Uterus (tissue), 4 donors: ENCODE measurements around the gene MBP. TPM values are rescaled to one million over a fixed set of nuclear protein-coding genes. Genes with fewer than 3 reads are reported as not detected.
A peak's percentile ranks its signal among the peaks of the same experiment; 100 is the strongest.

ENCODE experiments used
- DNase-seq, 2 donors: peaks; one replicate each; pipeline ENCODE4 v3.0.0-alpha.2; 2019 to 2020
- H3K27ac ChIP-seq, 2 donors: fragments of 200-600 bp; sonication (generic); 1 replicate in 1 of 2; 2 replicates in 1 of 2; pipeline ENCODE4 v1.5.1; 2016 to 2018
- H3K27me3 ChIP-seq, 2 donors: fragments of 200-600 bp; sonication (generic); one replicate each; pipeline ENCODE4 v1.5.1; 2018 to 2019; ENCODE audit warnings: control low read depth in 1 of 2
- H3K36me3 ChIP-seq, 2 donors: fragments of 200-600 bp; sonication (generic); one replicate each; pipeline ENCODE4 v1.5.1; 2019; ENCODE audit warnings: control low read depth in 1 of 2
- H3K4me1 ChIP-seq, 2 donors: fragments of 200-600 bp; sonication (generic); one replicate each; pipeline ENCODE4 v1.5.1; 2018 to 2019; ENCODE audit warnings: control low read depth in 1 of 2
- H3K4me3 ChIP-seq, 2 donors: fragments of 200-600 bp; sonication (generic); 1 replicate in 1 of 2; 2 replicates in 1 of 2; pipeline ENCODE4 v1.5.1; 2018 to 2019; ENCODE audit warnings: mild to moderate bottlenecking in 1 of 2
- H3K9me3 ChIP-seq, 2 donors: fragments of 200-600 bp; sonication (generic); one replicate each; pipeline ENCODE4 v1.5.1; 2019; ENCODE audit warnings: control low read depth in 1 of 2
- CTCF ChIP-seq, 4 experiments: fragments of 200-600 bp in 2 of 4; fragments of 450-650 bp in 2 of 4; sonication (generic) in 2 of 4; IDR thresholded peaks; one replicate each; pipeline ENCODE4 v1.5.1; 2016 to 2019; ENCODE audit warnings: antibody characterized with exemption in 4 of 4, mild to moderate bottlenecking in 2 of 4, moderate library complexity in 1 of 4
- POLR2A ChIP-seq, 2 donors: fragments of 450-650 bp; IDR thresholded peaks; one replicate each; pipeline ENCODE4 v1.6.1; 2016; ENCODE audit warnings: antibody characterized with exemption in 2 of 2, mild to moderate bottlenecking in 1 of 2, moderate library complexity in 1 of 2
- intact Hi-C: fragments of 100-400 bp; cut with DNase I; formaldehyde crosslinking; loops from one replicate; pipeline ENCODE4 v1.15.1; 2023; ENCODE audit warnings: low total_unique reads
- total RNA-seq, 4 donors: library from RNA; depleted of rRNA in 3 of 4; stranded (reverse); fragments of >200 nt in 3 of 4; gene quantifications; one replicate each; pipeline versions ENCODE4 v1.1.0 to v1.2.4, GENCODE V29; 2014 to 2023
- donor health status: DM: yes; HTN: yes; CAD: no.

Gene MBP
- total RNA-seq, 4 donors from 2014 or later: 12.1 to 52.2 (median 19.8) TPM

- Histone ChIP-seq H3K27me3 (no peaks in the 10 kb centered on the region), H3K4me1 (no peaks in the 10 kb centered on the region), H3K9me3 (no peaks in the 10 kb centered on the region), H3K36me3 (no peaks in the 10 kb centered on the region), H3K27ac (no peak overlapping the region), H3K4me3 (no peak overlapping the region)
- no peak for DNase-seq
- no peak for TF ChIP-seq POLR2A (IDR thresholded peaks at IDR 0.05)
- no peak for TF ChIP-seq CTCF (IDR thresholded peaks at IDR 0.05)
- intact Hi-C loops: no loop called here
These were observed 115.2 kb downstream of the MBP start for GRCh38 chr18:77017355-77017754.

GRCh38 chr18:77016936-77017335 lies 115.6 kb downstream of the MBP start:
- no peaks in the 10 kb centered on the region for H3K4me1 ChIP-seq
- TF ChIP-seq POLR2A (IDR thresholded peaks at IDR 0.05) (no peak), CTCF (IDR thresholded peaks at IDR 0.05) (no peak)
- intact Hi-C loops: no loop called here
- DNase-seq: no peak
- no peaks in the 10 kb centered on the region for H3K36me3 ChIP-seq
- no peaks in the 10 kb centered on the region for H3K27me3 ChIP-seq
- H3K27ac ChIP-seq: no peak overlapping the region
- H3K4me3 ChIP-seq: no peak overlapping the region
- no peaks in the 10 kb centered on the region for H3K9me3 ChIP-seq

GRCh38 chr18:77015771-77016710 lies 116.5 kb downstream of the MBP start:
- TF ChIP-seq POLR2A (IDR thresholded peaks at IDR 0.05): no peak
- no peak for TF ChIP-seq CTCF (IDR thresholded peaks at IDR 0.05)
- Histone ChIP-seq H3K4me1 (no peaks in the 10 kb centered on the region), H3K4me3 (no peak overlapping the region), H3K27me3 (no peaks in the 10 kb centered on the region), H3K9me3 (no peaks in the 10 kb centered on the region), H3K27ac (no peak overlapping the region), H3K36me3 (no peaks in the 10 kb centered on the region)
- DNase-seq: no peak
- intact Hi-C loops: no loop called here

- TF ChIP-seq POLR2A (IDR thresholded peaks at IDR 0.05): no peak
- no peak for TF ChIP-seq CTCF (IDR thresholded peaks at IDR 0.05)
- intact Hi-C loops: no loop called here
- H3K27ac ChIP-seq: no peak overlapping the region
- DNase-seq: no peak
- no peak overlapping the region for H3K4me3 ChIP-seq
- no peaks in the 10 kb centered on the region for H3K4me1 ChIP-seq
- H3K36me3 ChIP-seq: no peaks in the 10 kb centered on the region
- H3K27me3 ChIP-seq: no peaks in the 10 kb centered on the region
- no peaks in the 10 kb centered on the region for H3K9me3 ChIP-seq
These were observed 117.4 kb downstream of the MBP start for GRCh38 chr18:77015169-77015568.

- intact Hi-C loops: no loop called here
- Histone ChIP-seq H3K9me3 (no peaks in the 10 kb centered on the region), H3K4me1 (no peaks in the 10 kb centered on the region), H3K4me3 (no peak overlapping the region), H3K27ac (peak overlapping the region; percentile 71 to 72), H3K27me3 (no peaks in the 10 kb centered on the region), H3K36me3 (no peaks in the 10 kb centered on the region)
- DNase-seq: no peak
- no peak for TF ChIP-seq CTCF (IDR thresholded peaks at IDR 0.05)
- TF ChIP-seq POLR2A (IDR thresholded peaks at IDR 0.05): no peak
These were observed 118.0 kb downstream of the MBP start for GRCh38 chr18:77014538-77014937.
